Measurements from ENCODE around the gene RBM4B. TPM values are rescaled to one million over a fixed set of nuclear protein-coding genes. Genes with fewer than 3 reads are reported as not detected.
"Not testable (repeated sequence)": the region's sequence is repeated elsewhere in the genome, so short reads cannot be mapped to it uniquely, and the experiment has no call there.

Gene RBM4B
- total RNA-seq, 2 donors from 2014 or later, result 7.3 to 9.9 TPM

GRCh38 chr11:66670816-66671215 is 6.9 kb downstream of the RBM4B start:
- Mint-ChIP-seq H3K27me3 (no peaks in the 10 kb centered on the region), H3K4me3 (no peak overlapping the region), H3K36me3 (ENCODE audit: low read depth) (peaks cover 2% of the 10 kb centered on the region), H3K27ac (peak overlapping the region; percentile 68), H3K4me1 (peaks cover 26% of the 10 kb centered on the region)
- no peak for DNase-seq
- H3K9me3 ChIP-seq (ENCODE audit: control insufficient read depth, low read length, poor library complexity, severe bottlenecking), result no peaks in the 10 kb centered on the region
- no peak for ATAC-seq

- Mint-ChIP-seq H3K4me3 (peak overlapping the region; percentile 45), H3K4me1 (peaks cover 24% of the 10 kb centered on the region), H3K27ac (peak overlapping the region; percentile 56), H3K36me3 (ENCODE audit: low read depth) (peaks cover 4% of the 10 kb centered on the region), H3K27me3 (no peaks in the 10 kb centered on the region)
- H3K9me3 ChIP-seq (ENCODE audit: control insufficient read depth, low read length, poor library complexity, severe bottlenecking), result no peaks in the 10 kb centered on the region
- no peak for ATAC-seq
- DNase-seq, result no peak
These were observed 12.3 kb downstream of the RBM4B start for GRCh38 chr11:66665369-66665768.

DNA sequence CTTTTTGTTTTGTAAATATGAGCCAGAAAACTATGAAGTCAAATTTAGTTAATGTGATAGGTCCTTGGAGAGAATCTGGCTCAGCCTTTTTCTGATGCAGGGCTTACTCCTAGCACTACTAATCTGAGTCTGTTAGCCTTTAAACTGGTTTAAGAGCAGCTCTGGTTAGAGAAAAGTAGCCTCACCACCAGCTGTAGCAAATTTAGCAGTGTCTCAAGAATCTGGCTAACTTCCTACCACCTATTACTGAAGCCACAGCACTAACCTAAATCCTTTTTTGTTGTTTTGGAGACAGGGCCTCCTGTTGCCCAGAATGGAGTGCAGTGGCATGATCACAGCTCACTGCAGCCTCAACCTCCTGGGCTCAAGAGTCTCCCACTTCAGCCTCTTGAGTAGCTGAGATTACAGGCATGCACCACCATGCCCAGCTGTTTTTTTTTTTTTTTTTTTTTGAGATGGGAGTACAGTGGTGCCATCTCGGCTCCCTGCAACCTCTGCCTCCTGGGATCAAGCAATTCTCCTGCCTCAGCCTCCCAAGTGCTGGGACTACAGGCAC is 13.9 kb downstream of the RBM4B start:
- no peak overlapping the region for H3K4me3 Mint-ChIP-seq
- peaks cover 26% of the 10 kb centered on the region for H3K4me1 Mint-ChIP-seq
- ATAC-seq (no peak), DNase-seq (no peak)
- H3K36me3 Mint-ChIP-seq (ENCODE audit: low read depth), result peaks cover 9% of the 10 kb centered on the region
- no peaks in the 10 kb centered on the region for H3K27me3 Mint-ChIP-seq
- peak overlapping the region; percentile 45 for H3K27ac Mint-ChIP-seq
- no peaks in the 10 kb centered on the region for H3K9me3 ChIP-seq (ENCODE audit: control insufficient read depth, low read length, poor library complexity, severe bottlenecking)

GRCh38 chr11:66659763-66660162 is 17.9 kb downstream of the RBM4B start:
- Mint-ChIP-seq H3K27me3 (no peaks in the 10 kb centered on the region), H3K27ac (peak overlapping the region; percentile 10), H3K4me1 (peaks cover 13% of the 10 kb centered on the region), H3K4me3 (no peak overlapping the region), H3K36me3 (ENCODE audit: low read depth) (peaks cover 5% of the 10 kb centered on the region)
- ATAC-seq (no peak), DNase-seq (no peak)
- no peaks in the 10 kb centered on the region for H3K9me3 ChIP-seq (ENCODE audit: control insufficient read depth, low read length, poor library complexity, severe bottlenecking)

GRCh38 chr11:66653123-66653522 is 24.6 kb downstream of the RBM4B start:
- Mint-ChIP-seq H3K27me3 (no peaks in the 10 kb centered on the region), H3K36me3 (ENCODE audit: low read depth) (no peaks in the 10 kb centered on the region), H3K4me1 (peaks cover 27% of the 10 kb centered on the region), H3K27ac (peak overlapping the region; percentile 93), H3K4me3 (peak overlapping the region; percentile 61)
- no peak for DNase-seq
- no peak for ATAC-seq
- no peaks in the 10 kb centered on the region for H3K9me3 ChIP-seq (ENCODE audit: control insufficient read depth, low read length, poor library complexity, severe bottlenecking)

- peak; percentile 7 for ATAC-seq
- no peaks in the 10 kb centered on the region for H3K27me3 Mint-ChIP-seq
- H3K4me3 Mint-ChIP-seq, result peak overlapping the region; percentile 56
- no peaks in the 10 kb centered on the region for H3K9me3 ChIP-seq (ENCODE audit: control insufficient read depth, low read length, poor library complexity, severe bottlenecking)
- DNase-seq, result no peak
- peak overlapping the region; percentile 93 for H3K27ac Mint-ChIP-seq
- H3K4me1 Mint-ChIP-seq, result peaks cover 27% of the 10 kb centered on the region
- no peaks in the 10 kb centered on the region for H3K36me3 Mint-ChIP-seq (ENCODE audit: low read depth)
These were observed 25.0 kb downstream of the RBM4B start for GRCh38 chr11:66652651-66653050.

GRCh38 chr11:66651016-66651415 is 26.7 kb downstream of the RBM4B start:
- Mint-ChIP-seq H3K4me1 (peaks cover 39% of the 10 kb centered on the region), H3K4me3 (peak overlapping the region; percentile 21), H3K27me3 (no peaks in the 10 kb centered on the region), H3K36me3 (ENCODE audit: low read depth) (peaks cover 5% of the 10 kb centered on the region), H3K27ac (peak overlapping the region; percentile 93)
- ATAC-seq (peak; percentile 9), DNase-seq (no peak)
- no peaks in the 10 kb centered on the region for H3K9me3 ChIP-seq (ENCODE audit: control insufficient read depth, low read length, poor library complexity, severe bottlenecking)

- Mint-ChIP-seq H3K27ac (peak overlapping the region; percentile 93), H3K4me1 (peaks cover 46% of the 10 kb centered on the region)
These were observed 27.8 kb downstream of the RBM4B start for GRCh38 chr11:66649903-66650302.

DNA sequence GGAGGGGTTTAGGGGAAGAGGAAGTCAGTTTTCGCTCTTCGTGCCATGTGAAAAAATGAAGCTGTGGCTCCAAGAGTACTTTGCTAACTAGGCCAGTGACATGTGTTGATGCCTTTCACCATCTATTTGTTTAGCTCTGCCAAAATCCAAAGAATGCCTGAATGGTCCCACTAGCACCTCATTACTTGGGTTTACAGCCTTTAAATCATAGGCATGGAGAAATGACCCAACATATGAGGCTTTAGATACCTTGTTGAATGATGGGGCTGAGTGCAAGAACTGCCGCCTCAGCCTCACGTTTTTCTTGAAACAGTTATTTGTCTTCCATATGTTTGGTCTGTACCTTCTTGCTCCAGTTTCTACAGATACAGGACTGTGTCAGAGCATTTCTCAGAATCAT is 30.9 kb downstream of the RBM4B start:
- no peak for DNase-seq
- peaks cover 63% of the 10 kb centered on the region for H3K4me1 Mint-ChIP-seq
- no peaks in the 10 kb centered on the region for H3K27me3 Mint-ChIP-seq
- ATAC-seq, result no peak
- H3K4me3 Mint-ChIP-seq, result peak overlapping the region; percentile 57
- no peaks in the 10 kb centered on the region for H3K9me3 ChIP-seq (ENCODE audit: control insufficient read depth, low read length, poor library complexity, severe bottlenecking)
- peak overlapping the region; percentile 95 for H3K27ac Mint-ChIP-seq
- H3K36me3 Mint-ChIP-seq (ENCODE audit: low read depth), result peaks cover 23% of the 10 kb centered on the region

More at GRCh38 chr11:66649903-66650302, 27.8 kb downstream of the RBM4B start:
- DNase-seq, result no peak
- peak overlapping the region; percentile 60 for H3K4me3 Mint-ChIP-seq
- no peaks in the 10 kb centered on the region for H3K27me3 Mint-ChIP-seq
- H3K9me3 ChIP-seq (ENCODE audit: control insufficient read depth, low read length, poor library complexity, severe bottlenecking), result no peaks in the 10 kb centered on the region
- no peak for ATAC-seq
- H3K36me3 Mint-ChIP-seq (ENCODE audit: low read depth), result peaks cover 7% of the 10 kb centered on the region

DNA sequence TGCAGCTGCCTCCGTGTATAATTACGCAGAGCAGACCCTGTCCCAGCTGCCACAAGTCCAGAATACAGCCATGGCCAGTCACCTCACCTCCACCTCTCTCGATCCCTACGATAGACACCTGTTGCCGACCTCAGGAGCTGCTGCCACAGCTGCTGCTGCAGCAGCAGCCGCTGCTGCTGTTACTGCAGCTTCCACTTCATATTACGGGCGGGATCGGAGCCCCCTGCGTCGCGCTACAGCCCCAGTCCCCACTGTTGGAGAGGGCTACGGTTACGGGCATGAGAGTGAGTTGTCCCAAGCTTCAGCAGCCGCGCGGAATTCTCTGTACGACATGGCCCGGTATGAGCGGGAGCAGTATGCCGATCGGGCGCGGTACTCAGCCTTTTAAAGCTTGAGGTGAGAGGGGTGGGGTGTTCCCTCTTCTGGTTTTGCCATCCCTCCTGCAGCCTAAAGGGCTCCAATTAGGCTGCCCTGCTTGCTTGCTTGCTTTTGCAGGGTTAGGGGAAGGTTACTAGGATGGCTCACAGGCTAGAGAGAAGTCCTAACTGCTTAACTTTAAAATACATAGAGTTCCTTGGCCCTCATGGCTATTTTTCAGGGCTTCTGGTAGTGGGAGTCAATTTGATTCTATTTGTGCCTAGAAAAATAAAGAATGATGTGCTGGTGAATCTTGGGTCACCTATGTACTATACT is 33.8 kb downstream of the RBM4B start:
- Mint-ChIP-seq H3K4me3 (peak overlapping the region; percentile 89), H3K4me1 (peaks cover 76% of the 10 kb centered on the region), H3K36me3 (ENCODE audit: low read depth) (peaks cover 29% of the 10 kb centered on the region), H3K27me3 (no peaks in the 10 kb centered on the region), H3K27ac (peak overlapping the region; percentile 98)
- ATAC-seq, result no peak
- DNase-seq, result no peak
- no peaks in the 10 kb centered on the region for H3K9me3 ChIP-seq (ENCODE audit: control insufficient read depth, low read length, poor library complexity, severe bottlenecking)

DNA sequence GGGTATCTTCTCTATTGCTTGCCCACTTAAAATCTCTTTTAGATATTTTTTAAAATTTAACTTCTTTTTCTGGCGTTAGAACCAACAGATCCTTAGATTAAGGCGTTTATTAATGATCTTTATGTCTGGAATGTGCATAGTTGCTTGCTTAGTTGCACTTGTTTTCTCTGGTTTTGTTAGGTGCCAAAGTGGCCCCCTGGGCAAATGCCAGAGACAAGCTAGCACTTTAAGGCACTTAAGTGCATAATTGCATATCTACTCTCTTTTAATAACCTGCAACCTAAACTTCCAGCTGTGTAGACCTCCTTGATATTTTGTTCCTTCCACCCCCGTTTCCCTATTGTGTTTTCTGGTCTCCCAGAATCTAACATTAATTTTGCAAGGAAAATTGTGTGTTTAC is 35.9 kb downstream of the RBM4B start:
- DNase-seq (no peak), ATAC-seq (no peak)
- no peaks in the 10 kb centered on the region for H3K27me3 Mint-ChIP-seq
- H3K9me3 ChIP-seq (ENCODE audit: control insufficient read depth, low read length, poor library complexity, severe bottlenecking), result no peaks in the 10 kb centered on the region
- peaks cover 83% of the 10 kb centered on the region for H3K4me1 Mint-ChIP-seq
- peak overlapping the region; percentile 98 for H3K27ac Mint-ChIP-seq
- H3K36me3 Mint-ChIP-seq (ENCODE audit: low read depth), result peaks cover 26% of the 10 kb centered on the region
- peak overlapping the region; percentile 89 for H3K4me3 Mint-ChIP-seq

DNA sequence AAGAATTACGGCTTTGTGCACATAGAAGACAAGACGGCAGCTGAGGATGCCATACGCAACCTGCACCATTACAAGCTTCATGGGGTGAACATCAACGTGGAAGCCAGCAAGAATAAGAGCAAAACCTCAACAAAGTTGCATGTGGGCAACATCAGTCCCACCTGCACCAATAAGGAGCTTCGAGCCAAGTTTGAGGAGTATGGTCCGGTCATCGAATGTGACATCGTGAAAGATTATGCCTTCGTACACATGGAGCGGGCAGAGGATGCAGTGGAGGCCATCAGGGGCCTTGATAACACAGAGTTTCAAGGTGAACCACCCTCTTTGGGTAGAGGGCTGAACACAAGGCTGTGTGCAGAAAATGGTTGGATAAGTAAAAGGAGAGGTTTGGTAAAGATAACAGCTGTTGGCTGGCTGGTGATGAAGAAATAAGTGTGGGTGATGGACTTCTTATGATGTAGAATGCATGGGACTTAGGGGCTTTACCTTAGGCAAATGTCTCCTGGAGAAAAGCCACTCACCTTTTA is 37.8 kb downstream of the RBM4B start:
- not testable (repeated sequence) for H3K9me3 ChIP-seq (ENCODE audit: control insufficient read depth, low read length, poor library complexity, severe bottlenecking); H3K27me3 Mint-ChIP-seq; ATAC-seq; DNase-seq
- Mint-ChIP-seq H3K27ac (peak overlapping the region; percentile 98), H3K36me3 (ENCODE audit: low read depth) (peaks cover 21% of the 10 kb centered on the region), H3K4me3 (peak overlapping the region; percentile 98), H3K4me1 (peaks cover 64% of the 10 kb centered on the region)

DNA sequence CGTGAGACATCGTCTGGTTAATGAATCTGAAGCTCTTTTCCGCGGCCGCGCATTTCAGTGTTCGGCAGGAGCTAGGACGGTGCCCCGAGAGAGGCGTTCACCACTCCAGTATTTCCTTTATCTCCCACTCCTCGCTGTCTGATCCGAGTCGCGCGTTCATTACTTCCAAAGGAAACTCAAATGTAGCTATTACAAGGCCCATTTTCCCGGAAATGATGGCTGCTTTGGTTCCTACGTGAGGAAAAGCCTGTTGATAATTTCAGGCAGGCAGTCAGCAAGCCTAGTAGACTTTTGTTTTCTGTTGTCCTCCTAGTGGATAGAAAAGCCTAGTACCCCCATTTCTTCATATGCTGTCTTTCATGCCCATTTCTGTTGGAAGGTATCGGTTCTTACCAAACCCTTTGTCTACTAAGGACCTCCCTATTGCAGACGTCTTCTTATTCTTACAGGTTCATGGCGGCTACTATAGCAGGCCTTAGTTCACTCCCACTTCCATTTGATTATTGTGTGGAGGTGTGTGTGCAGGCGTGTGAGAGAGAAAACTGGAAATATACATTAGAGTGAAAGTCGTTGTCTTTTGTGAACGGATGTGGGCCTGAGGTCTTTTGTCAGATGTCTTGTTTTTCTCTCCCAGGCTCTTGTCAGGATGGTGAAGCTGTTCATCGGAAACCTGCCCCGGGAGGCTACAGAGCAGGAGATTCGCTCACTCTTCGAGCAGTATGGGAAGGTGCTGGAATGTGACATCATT is 38.4 kb downstream of the RBM4B start:
- peak overlapping the region; percentile 98 for H3K4me3 Mint-ChIP-seq
- peak; percentile 1 for ATAC-seq
- peak overlapping the region; percentile 98 for H3K27ac Mint-ChIP-seq
- H3K36me3 Mint-ChIP-seq (ENCODE audit: low read depth), result peaks cover 21% of the 10 kb centered on the region
- peak in 1 of 3 donors; percentile 19 for DNase-seq
- no peaks in the 10 kb centered on the region for H3K27me3 Mint-ChIP-seq
- H3K9me3 ChIP-seq (ENCODE audit: control insufficient read depth, low read length, poor library complexity, severe bottlenecking), result no peaks in the 10 kb centered on the region
- H3K4me1 Mint-ChIP-seq, result peaks cover 62% of the 10 kb centered on the region
